Neutrophil (primary cell): ENCODE data around the gene ULBP1.
A peak's percentile ranks its signal among the peaks of the same experiment; 100 is the strongest.

Source experiments
- H3K27ac ChIP-seq: fragments of 200-600 bp; sonication (generic); 2 replicates; pipeline ENCODE4 v1.5.1; 2016; ENCODE audit warnings: mild to moderate bottlenecking, moderate library complexity
- H3K27me3 ChIP-seq: fragments of 200-600 bp; sonication (generic); 2 replicates; pipeline ENCODE4 v1.6.0; 2016; ENCODE audit warnings: mild to moderate bottlenecking
- H3K36me3 ChIP-seq: fragments of 200-600 bp; sonication (generic); 2 replicates; pipeline ENCODE4 v1.5.1; 2017
- H3K4me1 ChIP-seq, 2 experiments: fragments of 200-600 bp in 1 of 2; sonication (generic) in 1 of 2; 1 replicate in 1 of 2; 2 replicates in 1 of 2; pipeline versions ENCODE4 v1.5.1 to v1.6.1; 2013 to 2016; ENCODE audit warnings: low read depth in 1 of 2, low read length in 1 of 2, mild to moderate bottlenecking in 1 of 2, moderate library complexity in 1 of 2; ENCODE audit not compliant: control insufficient read depth in 1 of 2, insufficient read depth in 1 of 2
- H3K4me3 ChIP-seq, 2 experiments: fragments of 200-600 bp in 1 of 2; sonication (generic) in 1 of 2; 1 replicate in 1 of 2; 2 replicates in 1 of 2; pipeline ENCODE4 v1.5.1; 2013 to 2016; ENCODE audit warnings: low read depth in 1 of 2, low read length in 1 of 2, mild to moderate bottlenecking in 1 of 2, moderate library complexity in 1 of 2
- H3K9me3 ChIP-seq: fragments of 200-600 bp; sonication (generic); 2 replicates; pipeline ENCODE4 v1.5.1; 2016
- CTCF ChIP-seq: fragments of 200-600 bp; sonication (generic); IDR thresholded peaks from 2 replicates; pipeline ENCODE4 v1.5.1; 2016; ENCODE audit warnings: antibody characterized with exemption

Gene ULBP1

GRCh38 chr6:149931501-149931900, 32.2 kb upstream of the ULBP1 start:
- Histone ChIP-seq H3K27me3 (peaks cover 100% of the 10 kb centered on the region), H3K27ac (no peak overlapping the region)
- TF ChIP-seq CTCF: no peak

GRCh38 chr6:149933036-149933435, 30.7 kb upstream of the ULBP1 start:
- no peak overlapping the region for H3K27ac ChIP-seq
- H3K27me3 ChIP-seq: peaks cover 100% of the 10 kb centered on the region
- TF ChIP-seq CTCF: no peak
- H3K9me3 ChIP-seq: no peaks in the 10 kb centered on the region
- H3K4me3 ChIP-seq: no peak overlapping the region
- no peaks in the 10 kb centered on the region for H3K36me3 ChIP-seq
- no peaks in the 10 kb centered on the region for H3K4me1 ChIP-seq

More at GRCh38 chr6:149931501-149931900, 32.2 kb upstream of the ULBP1 start:
- Histone ChIP-seq H3K36me3 (no peaks in the 10 kb centered on the region), H3K4me3 (no peak overlapping the region), H3K4me1 (no peaks in the 10 kb centered on the region), H3K9me3 (no peaks in the 10 kb centered on the region)

GRCh38 chr6:149933461-149933860, 30.3 kb upstream of the ULBP1 start:
- no peak for TF ChIP-seq CTCF
- Histone ChIP-seq H3K9me3 (no peaks in the 10 kb centered on the region), H3K36me3 (no peaks in the 10 kb centered on the region), H3K4me3 (no peak overlapping the region), H3K27me3 (peaks cover 100% of the 10 kb centered on the region), H3K27ac (no peak overlapping the region), H3K4me1 (peaks cover 3 to 4% of the 10 kb centered on the region in 2 experiments)

GRCh38 chr6:149934249-149935156, 29.2 kb upstream of the ULBP1 start:
- H3K9me3 ChIP-seq: no peaks in the 10 kb centered on the region
- peaks cover 100% of the 10 kb centered on the region for H3K27me3 ChIP-seq
- TF ChIP-seq CTCF: peak; percentile 71
- peaks cover 11 to 12% of the 10 kb centered on the region in 2 experiments for H3K4me1 ChIP-seq
- no peak overlapping the region for H3K4me3 ChIP-seq
- H3K36me3 ChIP-seq: no peaks in the 10 kb centered on the region
- no peak overlapping the region for H3K27ac ChIP-seq

- H3K36me3 ChIP-seq: no peaks in the 10 kb centered on the region
- no peaks in the 10 kb centered on the region for H3K9me3 ChIP-seq
- H3K27ac ChIP-seq: no peak overlapping the region
- no peak overlapping the region for H3K4me3 ChIP-seq
- H3K4me1 ChIP-seq: peaks cover 11 to 12% of the 10 kb centered on the region in 2 experiments
- H3K27me3 ChIP-seq: peaks cover 100% of the 10 kb centered on the region
- TF ChIP-seq CTCF: no peak
These were observed 28.5 kb upstream of the ULBP1 start for GRCh38 chr6:149935246-149935645.
